DOHH2 (cell line): Measurements from ENCODE around the gene ANTXR2.

Experiments
- H3F3A ChIP-seq: fragments of 200-600 bp; sonication (generic), shearing (Covaris generic); 2 replicates; pipeline ENCODE4 v1.6.0; 2016; ENCODE audit warnings: antibody characterized with exemption, mild to moderate bottlenecking; ENCODE audit not compliant: control insufficient read depth, insufficient read depth
- H3K27ac ChIP-seq: fragments of 200-600 bp; sonication (generic); 2 replicates; pipeline ENCODE4 v1.5.1; 2014; ENCODE audit warnings: low read depth, mild to moderate bottlenecking, low read length, moderate library complexity
- H3K27me3 ChIP-seq: fragments of 200-600 bp; sonication (generic); 2 replicates; pipeline ENCODE4 v1.6.1; 2014; ENCODE audit warnings: mild to moderate bottlenecking, low read length, mixed read lengths; ENCODE audit not compliant: control insufficient read depth
- H3K36me3 ChIP-seq: fragments of 200-600 bp; sonication (generic); 2 replicates; pipeline ENCODE4 v1.6.1; 2014; ENCODE audit warnings: mild to moderate bottlenecking, low read length, moderate library complexity, mixed read lengths; ENCODE audit not compliant: control insufficient read depth
- H3K4me1 ChIP-seq: fragments of 200-600 bp; sonication (generic); 2 replicates; pipeline ENCODE4 v1.6.1; 2014; ENCODE audit warnings: mild to moderate bottlenecking, low read length, mixed read lengths; ENCODE audit not compliant: control insufficient read depth
- H3K4me2 ChIP-seq: fragments of 200-600 bp; sonication (generic); 2 replicates; pipeline ENCODE4 v1.6.0; 2014; ENCODE audit warnings: mild to moderate bottlenecking, low read length, moderate library complexity
- H3K4me3 ChIP-seq: fragments of 200-600 bp; sonication (generic); 2 replicates; pipeline ENCODE4 v1.5.1; 2014; ENCODE audit warnings: mild to moderate bottlenecking, low read length, mixed read lengths
- H3K79me2 ChIP-seq: fragments of 200-600 bp; sonication (generic); 2 replicates; pipeline ENCODE4 v1.6.1; 2014; ENCODE audit warnings: mild to moderate bottlenecking, low read length, mixed read lengths; ENCODE audit not compliant: control insufficient read depth
- H3K9me2 ChIP-seq: fragments of 200-600 bp; sonication (generic); replicated peaks from 2 replicates; pipeline ENCODE4 v1.6.1; 2014; ENCODE audit warnings: mild to moderate bottlenecking, low read length, mixed read lengths; ENCODE audit not compliant: control insufficient read depth
- H3K9me3 ChIP-seq: fragments of 200-600 bp; sonication (generic); 2 replicates; pipeline ENCODE4 v1.6.1; 2014; ENCODE audit warnings: antibody characterized with exemption, low read length, mixed read lengths; ENCODE audit not compliant: control insufficient read depth, insufficient read depth
- H4K20me1 ChIP-seq: fragments of 200-600 bp; sonication (generic); 2 replicates; pipeline ENCODE4 v1.6.0; 2014; ENCODE audit warnings: low read depth, mild to moderate bottlenecking, antibody characterized with exemption, low read length, moderate library complexity; ENCODE audit not compliant: control insufficient read depth, insufficient read depth
- EZH2phosphoT487 ChIP-seq: fragments of 200-600 bp; sonication (generic); IDR thresholded peaks from 2 replicates; pipeline ENCODE4 v1.6.1; 2017; ENCODE audit warnings: borderline replicate concordance, mild to moderate bottlenecking, antibody characterized with exemption, low read length, moderate library complexity, mixed read lengths
- TF ChIP-seq, protein P1 (sequence below): fragments of 200-600 bp; sonication (generic); IDR thresholded peaks from one replicate; pipeline ENCODE4 v1.5.1; 2014; ENCODE audit warnings: antibody characterized with exemption, mild to moderate bottlenecking, low read depth, low read length; ENCODE audit not compliant: poor library complexity, severe bottlenecking

ANTXR2 gene

DNA sequence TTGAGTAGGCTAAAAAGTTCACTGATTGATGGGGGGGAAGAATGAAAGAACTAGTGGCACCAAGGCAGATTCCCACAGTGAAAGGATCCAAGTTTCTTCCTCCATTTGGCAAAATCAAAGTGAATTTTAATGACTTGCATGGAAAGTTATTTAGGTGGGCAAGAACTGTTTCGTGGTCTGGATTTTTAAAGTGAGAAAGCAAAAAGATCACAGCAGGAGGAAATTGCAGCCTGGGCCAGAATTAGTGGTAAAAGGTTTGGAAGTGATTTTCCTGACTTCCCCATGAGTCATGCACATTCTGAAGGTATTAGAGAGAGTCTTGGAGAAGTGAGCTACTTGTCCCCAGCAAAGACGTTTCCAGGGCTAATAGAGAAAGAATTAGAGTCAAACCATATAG is 207.8 kb downstream of the ANTXR2 start:
- Histone ChIP-seq H3K9me2 (no peaks in the 10 kb centered on the region), H3K36me3 (no peaks in the 10 kb centered on the region), H3K9me3 (no peaks in the 10 kb centered on the region), H4K20me1 (no peaks in the 10 kb centered on the region), H3K27ac (no peak overlapping the region), H3K4me1 (no peaks in the 10 kb centered on the region), H3K4me3 (no peak overlapping the region), H3K4me2 (no peak overlapping the region), H3K27me3 (no peaks in the 10 kb centered on the region), H3F3A (no peaks in the 10 kb centered on the region), H3K79me2 (no peaks in the 10 kb centered on the region)
- TF ChIP-seq, protein P1, sequence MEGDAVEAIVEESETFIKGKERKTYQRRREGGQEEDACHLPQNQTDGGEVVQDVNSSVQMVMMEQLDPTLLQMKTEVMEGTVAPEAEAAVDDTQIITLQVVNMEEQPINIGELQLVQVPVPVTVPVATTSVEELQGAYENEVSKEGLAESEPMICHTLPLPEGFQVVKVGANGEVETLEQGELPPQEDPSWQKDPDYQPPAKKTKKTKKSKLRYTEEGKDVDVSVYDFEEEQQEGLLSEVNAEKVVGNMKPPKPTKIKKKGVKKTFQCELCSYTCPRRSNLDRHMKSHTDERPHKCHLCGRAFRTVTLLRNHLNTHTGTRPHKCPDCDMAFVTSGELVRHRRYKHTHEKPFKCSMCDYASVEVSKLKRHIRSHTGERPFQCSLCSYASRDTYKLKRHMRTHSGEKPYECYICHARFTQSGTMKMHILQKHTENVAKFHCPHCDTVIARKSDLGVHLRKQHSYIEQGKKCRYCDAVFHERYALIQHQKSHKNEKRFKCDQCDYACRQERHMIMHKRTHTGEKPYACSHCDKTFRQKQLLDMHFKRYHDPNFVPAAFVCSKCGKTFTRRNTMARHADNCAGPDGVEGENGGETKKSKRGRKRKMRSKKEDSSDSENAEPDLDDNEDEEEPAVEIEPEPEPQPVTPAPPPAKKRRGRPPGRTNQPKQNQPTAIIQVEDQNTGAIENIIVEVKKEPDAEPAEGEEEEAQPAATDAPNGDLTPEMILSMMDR = no peak
- TF ChIP-seq EZH2phosphoT487 = no peak

DNA sequence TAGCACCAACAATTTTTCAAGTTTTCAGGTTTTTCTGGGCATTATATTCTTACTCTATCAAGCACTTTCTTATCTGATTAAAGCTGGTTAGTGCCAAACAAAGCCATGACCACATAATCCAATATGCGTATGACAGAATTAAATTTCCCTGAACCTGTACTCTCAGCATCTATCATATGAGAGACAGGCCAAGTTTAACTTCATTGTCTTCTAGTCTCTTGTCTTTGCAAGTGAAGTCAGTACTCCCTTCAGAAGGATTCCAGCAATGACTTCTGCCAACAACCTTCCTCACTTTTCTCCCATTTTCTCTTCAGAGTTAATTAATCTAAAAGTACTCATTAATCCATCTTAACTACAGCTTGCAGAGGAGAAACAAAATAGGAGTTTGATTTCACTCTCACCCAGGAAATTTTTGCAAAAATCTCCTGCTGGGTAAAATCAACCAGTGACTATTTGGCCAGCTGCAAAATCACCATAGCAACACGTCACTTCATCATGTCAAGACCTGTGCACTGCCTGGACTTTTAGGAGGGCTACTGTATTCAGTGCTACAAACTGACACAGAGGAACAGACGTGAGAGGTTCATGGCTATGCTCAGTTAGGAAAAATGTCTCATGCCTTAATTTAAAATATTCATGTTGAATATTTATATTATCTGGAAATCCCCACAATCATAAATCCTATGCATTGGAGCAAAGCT is 208.4 kb downstream of the ANTXR2 start:
- Histone ChIP-seq H3K4me2 (no peak overlapping the region), H4K20me1 (no peaks in the 10 kb centered on the region), H3K4me1 (no peaks in the 10 kb centered on the region), H3K36me3 (no peaks in the 10 kb centered on the region), H3K27ac (no peak overlapping the region), H3F3A (no peaks in the 10 kb centered on the region), H3K9me3 (no peaks in the 10 kb centered on the region), H3K9me2 (no peaks in the 10 kb centered on the region), H3K79me2 (no peaks in the 10 kb centered on the region), H3K4me3 (no peak overlapping the region), H3K27me3 (no peaks in the 10 kb centered on the region)
- TF ChIP-seq EZH2phosphoT487 = no peak
- TF ChIP-seq, protein P1 = no peak

DNA sequence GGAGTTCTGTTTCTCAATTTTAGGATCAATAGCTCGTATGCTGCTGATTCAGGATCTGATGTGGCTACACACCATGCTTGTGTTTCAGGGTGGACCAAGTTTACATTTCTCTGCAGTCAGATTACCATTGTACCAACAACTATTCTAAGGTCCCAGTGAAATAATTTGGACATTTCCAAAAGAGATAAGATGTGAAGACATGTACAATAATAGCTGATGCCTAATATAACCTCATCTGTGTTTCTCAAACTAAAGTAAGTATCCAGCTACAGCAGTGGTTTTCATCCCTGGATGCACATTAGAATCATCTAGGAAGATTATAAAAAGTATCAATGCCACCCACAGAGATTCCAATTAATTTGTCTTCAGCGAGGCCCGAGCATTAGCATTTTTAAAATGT is 209.7 kb downstream of the ANTXR2 start:
- H3K79me2 ChIP-seq = no peaks in the 10 kb centered on the region
- no peak for TF ChIP-seq EZH2phosphoT487
- TF ChIP-seq, protein P1 = no peak
- H4K20me1 ChIP-seq = no peaks in the 10 kb centered on the region
- no peaks in the 10 kb centered on the region for H3K9me3 ChIP-seq
- no peaks in the 10 kb centered on the region for H3K27me3 ChIP-seq
- H3K4me3 ChIP-seq = no peak overlapping the region
- no peak overlapping the region for H3K4me2 ChIP-seq
- no peaks in the 10 kb centered on the region for H3K9me2 ChIP-seq
- H3F3A ChIP-seq = no peaks in the 10 kb centered on the region
- no peak overlapping the region for H3K27ac ChIP-seq
- no peaks in the 10 kb centered on the region for H3K36me3 ChIP-seq
- H3K4me1 ChIP-seq = no peaks in the 10 kb centered on the region
